ENCODE data around the gene LYZL4.

Gene LYZL4

DNA sequence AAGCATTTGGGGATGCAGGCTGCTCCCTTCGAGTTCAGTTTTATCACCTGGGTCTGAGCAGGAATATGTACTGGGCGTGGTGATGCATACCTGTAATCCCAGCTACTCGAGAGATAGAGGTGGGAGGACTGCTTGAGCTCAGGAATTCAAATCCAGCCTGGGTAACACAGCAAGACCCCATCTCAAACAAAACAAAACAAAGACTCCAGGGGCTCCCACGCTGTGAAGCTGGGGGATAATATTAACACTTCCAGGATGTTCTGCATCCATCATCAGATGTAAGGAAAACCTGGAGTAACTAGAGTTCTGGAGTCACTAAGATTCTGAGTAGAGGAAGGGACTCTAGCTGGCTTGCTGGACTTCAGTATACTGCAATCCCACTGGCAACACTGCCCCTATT is 40.6 kb downstream of the LYZL4 start:
- DNase-seq = no peak

- DNase-seq = no peak
Measured at GRCh38 chr3:42369304-42369703, 41.1 kb downstream of the LYZL4 start.

- no peak for DNase-seq
Measured at GRCh38 chr3:42368861-42369260, 41.5 kb downstream of the LYZL4 start.

DNA sequence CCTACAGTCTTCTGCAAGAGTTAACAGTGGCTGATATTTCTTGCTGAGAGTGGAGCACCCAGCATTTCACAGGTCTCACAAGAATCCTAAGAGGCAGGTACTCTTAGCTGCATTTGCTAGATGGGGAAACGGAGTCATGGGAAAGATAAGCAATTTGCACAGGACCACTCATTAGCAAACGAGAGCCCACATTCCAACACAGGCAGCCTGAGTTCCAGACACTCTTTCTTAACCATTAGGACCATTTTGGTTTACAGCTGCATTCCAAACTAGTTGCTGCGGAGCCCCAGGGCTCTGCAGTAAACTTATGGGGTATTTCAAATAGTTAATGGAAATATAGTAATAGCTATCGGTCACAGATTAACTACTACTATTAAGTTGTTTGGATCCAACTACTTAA is 42.5 kb downstream of the LYZL4 start:
- no peak for DNase-seq

DNA sequence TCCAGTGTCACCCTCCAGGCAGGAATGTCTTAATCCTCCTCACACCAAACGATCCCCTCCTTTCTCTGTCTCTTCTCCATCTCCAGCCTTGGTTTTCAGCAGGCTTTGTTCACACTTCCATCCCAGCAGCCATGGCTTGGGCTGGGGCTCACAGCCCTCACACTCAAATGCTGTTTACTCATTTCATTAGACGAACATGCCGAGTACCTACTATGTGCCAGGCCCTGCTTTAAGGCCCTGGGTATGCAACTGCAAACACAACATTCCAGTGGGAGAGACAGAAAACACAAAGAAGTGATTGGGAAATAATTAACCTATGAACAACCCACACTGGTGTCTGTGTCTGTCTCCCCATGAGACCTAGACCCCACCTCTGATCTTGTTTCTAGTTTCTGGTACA is 43.9 kb downstream of the LYZL4 start:
- DNase-seq = no peak

DNA sequence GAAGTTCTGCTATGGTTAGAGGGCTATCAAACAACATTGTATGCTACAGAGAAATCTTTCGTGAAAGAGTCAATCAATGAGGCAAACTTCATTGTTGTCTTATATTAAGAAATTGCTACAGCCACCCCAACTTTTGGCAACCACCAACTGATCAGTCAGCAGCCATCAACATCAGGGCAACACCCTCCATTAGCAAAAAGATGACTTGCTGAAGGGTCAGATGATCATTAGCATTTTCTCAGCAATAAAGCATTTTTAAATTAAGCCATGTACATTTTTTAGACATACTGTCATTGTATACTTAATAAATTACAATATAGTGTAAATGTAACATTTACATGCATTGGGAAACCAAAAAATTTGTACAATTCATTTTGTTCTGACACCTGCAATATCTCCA is 53.1 kb downstream of the LYZL4 start:
- no peak for DNase-seq

DNA sequence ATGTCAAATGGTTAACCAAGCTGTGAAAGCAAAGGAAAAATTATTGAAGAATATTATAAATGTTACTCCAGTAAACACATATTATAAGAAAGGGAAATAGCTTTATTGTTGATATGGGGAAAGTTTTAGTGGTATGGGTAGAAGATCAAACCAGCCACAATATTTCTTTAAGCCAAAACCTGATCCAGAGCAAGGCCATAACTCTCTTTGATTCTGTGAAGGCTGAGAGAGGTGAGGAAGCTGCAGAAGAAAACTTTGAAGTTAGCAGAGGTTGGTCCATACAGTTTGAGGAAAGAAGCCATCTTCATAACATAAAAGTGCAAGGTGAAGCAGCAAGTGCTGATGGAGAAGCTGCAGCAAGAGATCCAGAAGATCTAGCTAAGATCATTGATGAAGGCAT is 54.8 kb downstream of the LYZL4 start:
- DNase-seq = no peak

GRCh38 chr3:42353631-42354030 is 56.8 kb downstream of the LYZL4 start:
- DNase-seq = no peak

GRCh38 chr3:42351207-42351606 is 59.2 kb downstream of the LYZL4 start:
- DNase-seq = no peak

DNA sequence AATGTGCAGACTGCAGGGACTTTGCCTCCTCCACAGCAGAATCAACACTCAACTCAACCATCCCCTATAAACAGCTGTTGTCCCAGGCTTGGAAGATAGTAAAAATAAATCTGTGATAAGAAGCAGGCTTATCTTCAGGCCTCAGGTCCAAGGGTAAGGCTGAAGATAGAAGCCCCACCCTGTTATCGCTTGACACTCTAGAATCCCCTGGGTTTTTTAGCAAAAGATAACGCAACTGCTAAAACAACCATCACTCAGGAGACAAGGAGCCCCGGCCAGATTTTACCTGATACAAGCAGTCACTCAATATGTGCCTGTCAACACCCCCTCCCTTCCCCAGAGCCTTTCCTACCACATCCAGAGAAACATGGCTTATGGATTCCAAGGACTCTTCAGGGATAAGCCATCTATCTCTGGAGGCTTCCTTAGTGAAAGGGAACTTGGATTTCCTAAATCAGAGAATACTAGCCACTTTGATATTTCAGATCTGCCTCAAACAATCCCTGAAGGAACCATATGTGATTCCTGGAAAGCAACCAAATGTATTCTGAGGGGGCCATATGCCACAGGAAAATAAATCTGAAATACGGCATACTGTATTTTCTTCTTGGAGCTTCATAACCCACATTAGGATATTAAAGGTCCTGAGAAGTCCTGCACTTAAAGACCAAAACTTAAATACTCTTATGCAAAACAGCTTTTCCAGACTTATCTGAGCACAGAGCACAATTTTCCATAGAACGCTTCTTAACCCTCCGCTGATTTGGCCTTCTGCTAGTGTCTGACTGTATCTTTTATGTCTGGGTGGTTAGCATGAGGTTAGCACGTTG is 60.4 kb downstream of the LYZL4 start:
- DNase-seq = no peak

DNA sequence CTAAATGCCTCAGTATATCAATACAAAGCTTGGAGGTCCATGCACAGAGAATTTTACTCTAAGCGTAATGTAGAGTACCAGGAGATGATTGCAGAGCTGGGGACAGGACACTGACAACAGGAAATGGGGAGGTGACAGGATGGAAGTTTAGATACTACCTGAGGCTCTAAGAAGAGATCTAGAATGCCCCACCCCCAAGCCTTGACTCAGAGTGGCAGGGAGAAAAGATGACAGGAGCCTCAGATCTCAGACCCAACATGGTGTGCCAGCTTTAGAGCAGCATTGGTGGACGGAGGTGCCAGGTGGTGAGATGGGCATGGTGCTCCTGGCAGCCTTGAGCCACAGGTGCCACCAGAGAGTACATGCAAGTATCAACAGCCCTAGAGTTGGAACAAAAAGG is 62.5 kb downstream of the LYZL4 start:
- no peak for DNase-seq
